ENCODE measurements around the gene UBFD1.
"Not testable (repeated sequence)": the region's sequence is repeated elsewhere in the genome, so short reads cannot be mapped to it uniquely, and the experiment has no call there.

UBFD1 gene

GRCh38 chr16:23567602-23568001, 10.1 kb downstream of the UBFD1 start:
- no peak for DNase-seq (ENCODE audit: low spot score)

DNA sequence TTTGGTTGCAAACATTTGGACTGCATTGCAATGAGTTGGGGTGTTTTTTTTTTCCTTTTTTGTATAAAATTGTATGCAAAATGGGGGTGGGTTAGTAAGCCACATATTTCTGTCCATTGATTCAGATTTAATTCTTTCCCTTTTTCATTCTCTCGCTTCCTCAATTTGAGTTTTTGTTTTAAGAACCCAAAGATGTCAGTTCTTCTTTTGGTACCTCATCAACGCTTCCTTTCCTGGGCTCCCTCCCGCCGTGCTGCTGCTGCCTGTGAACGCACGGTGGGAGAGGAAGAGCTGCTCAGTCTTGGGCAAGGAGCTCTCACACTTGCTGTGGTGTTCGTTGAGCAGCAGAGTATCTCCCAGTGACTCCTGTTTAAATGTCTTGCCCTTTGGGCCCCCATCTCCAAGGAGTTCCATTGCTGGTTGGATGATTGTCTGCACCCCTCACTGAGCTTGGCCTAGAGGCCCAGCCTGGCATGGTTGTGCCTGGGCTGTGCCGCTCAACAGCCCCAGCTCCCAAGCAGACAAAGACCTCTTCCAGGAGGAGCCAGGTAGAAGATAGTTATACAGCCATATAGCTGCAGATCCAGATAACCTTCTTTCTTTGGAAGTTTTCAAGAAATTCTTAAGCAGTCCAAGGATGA, 13.6 kb downstream of the UBFD1 start:
- DNase-seq (ENCODE audit: low spot score): no peak

GRCh38 chr16:23571895-23572294, 14.4 kb downstream of the UBFD1 start:
- DNase-seq (ENCODE audit: low spot score): no peak

DNA sequence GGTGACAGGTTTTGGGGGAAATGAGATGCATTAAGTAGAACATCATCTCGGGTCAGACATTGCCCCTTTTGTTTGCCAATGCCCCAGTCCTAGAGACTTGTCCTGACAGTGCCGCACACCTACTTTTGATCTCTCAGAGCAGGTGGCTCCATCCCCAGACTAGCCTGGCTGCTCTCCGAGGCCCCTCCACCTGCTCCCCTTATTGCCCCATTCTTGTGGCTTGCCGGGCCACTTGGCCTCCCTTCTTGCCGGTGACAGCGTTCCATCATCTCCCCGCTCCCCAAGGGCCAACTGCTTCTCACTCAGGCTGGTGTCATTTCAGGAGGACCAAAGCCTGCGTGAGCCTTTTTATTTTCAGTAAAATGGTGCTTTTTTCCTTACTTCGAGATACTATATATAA, 14.9 kb downstream of the UBFD1 start:
- DNase-seq (ENCODE audit: low spot score): no peak

DNA sequence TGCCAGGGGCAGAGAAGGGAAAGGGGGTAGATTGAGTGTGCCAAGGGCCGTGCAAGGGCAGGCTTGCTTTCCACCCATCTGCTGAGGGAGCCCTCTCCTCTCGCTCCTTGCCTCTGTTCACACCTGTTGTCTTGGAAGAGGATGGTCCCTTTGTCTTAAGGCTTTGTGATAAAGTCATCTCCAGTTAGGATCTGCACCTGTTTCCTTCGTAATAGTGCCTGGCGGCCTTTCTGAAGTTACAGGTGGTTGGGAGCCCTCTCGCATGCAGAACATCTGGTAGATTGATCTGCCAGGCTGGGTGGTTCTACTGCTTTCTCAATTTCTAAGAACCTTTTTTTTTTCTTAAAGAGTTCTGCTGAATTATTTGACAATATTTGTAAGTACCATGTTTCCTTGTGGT, 16.3 kb downstream of the UBFD1 start:
- no peak for DNase-seq (ENCODE audit: low spot score)

DNA sequence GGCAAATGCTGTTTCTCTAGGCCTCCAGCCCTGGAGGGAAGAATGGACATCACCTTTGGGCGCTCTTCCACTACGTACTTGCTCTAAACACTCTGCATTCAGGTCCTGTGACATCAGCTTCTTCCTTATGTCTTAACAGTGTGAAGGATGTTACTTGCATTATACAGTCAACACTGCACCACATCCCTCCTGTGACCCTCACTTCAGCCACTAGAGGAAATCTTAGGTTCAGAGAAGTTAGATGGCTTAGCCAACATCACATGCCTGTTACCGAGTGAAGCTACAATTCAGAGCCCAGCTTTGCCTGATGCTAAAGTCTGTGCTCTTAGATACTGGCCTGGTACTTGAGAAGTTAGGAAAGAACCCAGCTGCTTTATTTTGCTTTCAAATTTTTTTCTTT, 18.3 kb downstream of the UBFD1 start:
- no peak for DNase-seq (ENCODE audit: low spot score)

GRCh38 chr16:23577493-23577892, 20.0 kb downstream of the UBFD1 start:
- no peak for DNase-seq (ENCODE audit: low spot score)

DNA sequence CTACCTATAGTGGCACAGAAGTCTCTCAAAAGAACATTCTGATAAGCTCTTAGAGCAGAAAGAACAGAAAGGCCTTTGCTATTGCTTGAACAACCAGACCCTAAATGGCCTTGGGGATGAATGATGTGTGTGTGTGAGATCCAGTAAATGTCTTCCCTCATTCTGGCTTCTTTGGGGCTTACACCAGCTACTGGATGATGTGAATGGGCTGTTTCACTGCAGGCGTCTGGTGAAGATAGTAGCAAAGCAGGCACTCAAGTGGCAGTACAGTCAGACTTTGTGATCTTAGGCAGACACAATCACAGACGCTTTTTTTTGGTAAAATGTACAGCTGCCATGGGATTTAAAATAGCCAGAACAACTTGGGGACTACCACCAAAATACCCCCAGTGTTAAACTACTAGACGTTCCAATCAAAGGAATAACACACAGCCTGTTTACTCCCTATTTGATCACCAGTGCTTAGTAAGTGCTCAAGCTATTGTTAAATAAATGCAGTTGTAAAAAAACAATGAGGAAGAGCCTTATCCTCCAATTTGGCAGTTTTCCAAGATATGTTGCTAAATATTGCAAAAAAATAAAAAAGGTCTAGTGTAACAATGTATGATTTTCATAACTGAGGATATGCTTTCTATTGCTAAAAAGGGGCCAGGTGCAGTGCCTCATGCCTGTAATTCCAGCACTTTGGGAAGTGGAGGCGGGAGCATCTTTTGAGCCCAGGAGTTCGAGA, 20.7 kb downstream of the UBFD1 start:
- DNase-seq (ENCODE audit: low spot score): no peak

- DNase-seq (ENCODE audit: low spot score): no peak
Observed at GRCh38 chr16:23579371-23579770, 21.8 kb downstream of the UBFD1 start.

DNA sequence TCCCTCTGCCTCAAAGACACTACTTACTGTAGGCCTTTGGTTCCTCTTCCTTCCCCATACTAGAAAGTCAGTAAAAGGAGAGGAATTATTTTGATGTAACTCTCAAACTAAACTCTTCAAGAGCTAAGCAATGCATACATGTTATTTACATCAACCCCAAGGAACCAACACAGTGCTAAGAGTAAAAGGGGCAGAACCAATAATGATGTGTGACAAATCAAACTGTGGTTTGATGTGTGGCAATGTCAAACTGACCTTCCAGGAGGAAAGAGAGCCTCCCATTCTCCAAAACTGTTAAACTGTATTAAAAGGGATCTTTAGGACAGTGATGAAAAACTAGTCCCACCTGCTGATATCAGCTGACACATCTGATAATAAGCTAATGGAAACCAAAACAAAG, 22.9 kb downstream of the UBFD1 start:
- DNase-seq (ENCODE audit: low spot score): no peak

DNA sequence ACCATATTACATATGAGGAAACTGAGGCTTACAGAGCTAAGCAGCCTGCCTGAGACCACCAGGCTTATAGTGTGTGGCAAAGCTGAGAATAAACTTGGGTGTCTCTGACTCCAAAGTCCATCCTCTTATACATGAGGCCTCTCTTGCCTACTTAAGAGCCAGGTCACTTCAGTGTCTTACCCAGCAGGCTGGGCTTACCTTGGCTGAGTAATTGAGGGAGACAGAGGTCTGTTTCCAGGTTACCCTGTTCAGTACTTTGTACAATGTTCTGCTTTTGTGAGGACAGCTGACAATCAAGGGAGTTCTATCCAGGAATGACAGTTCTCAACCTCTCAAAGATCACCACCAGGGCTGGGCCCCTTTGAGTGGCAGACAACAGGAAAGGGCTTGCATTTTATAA, 24.2 kb downstream of the UBFD1 start:
- DNase-seq (ENCODE audit: low spot score): no peak

DNA sequence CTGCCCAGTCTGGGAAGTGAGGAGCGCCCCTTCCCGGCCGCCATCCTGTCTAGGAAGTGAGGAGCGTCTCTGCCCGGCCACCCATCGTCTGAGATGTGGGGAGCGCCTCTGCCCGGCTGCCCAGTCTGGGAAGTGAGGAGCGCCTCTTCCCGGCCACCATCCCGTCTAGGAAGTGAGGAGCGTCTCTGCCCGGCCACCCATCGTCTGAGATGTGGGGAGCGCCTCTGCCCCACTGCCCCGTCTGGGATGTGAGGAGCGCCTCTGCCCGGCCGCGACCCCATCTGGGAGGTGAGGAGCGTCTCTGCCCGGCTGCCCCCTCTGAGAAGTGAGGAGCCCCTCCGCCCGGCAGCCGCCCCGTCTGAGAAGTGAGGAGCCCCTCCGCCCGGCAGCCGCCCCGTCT, 25.7 kb downstream of the UBFD1 start:
- DNase-seq (ENCODE audit: low spot score): not testable (repeated sequence)

DNA sequence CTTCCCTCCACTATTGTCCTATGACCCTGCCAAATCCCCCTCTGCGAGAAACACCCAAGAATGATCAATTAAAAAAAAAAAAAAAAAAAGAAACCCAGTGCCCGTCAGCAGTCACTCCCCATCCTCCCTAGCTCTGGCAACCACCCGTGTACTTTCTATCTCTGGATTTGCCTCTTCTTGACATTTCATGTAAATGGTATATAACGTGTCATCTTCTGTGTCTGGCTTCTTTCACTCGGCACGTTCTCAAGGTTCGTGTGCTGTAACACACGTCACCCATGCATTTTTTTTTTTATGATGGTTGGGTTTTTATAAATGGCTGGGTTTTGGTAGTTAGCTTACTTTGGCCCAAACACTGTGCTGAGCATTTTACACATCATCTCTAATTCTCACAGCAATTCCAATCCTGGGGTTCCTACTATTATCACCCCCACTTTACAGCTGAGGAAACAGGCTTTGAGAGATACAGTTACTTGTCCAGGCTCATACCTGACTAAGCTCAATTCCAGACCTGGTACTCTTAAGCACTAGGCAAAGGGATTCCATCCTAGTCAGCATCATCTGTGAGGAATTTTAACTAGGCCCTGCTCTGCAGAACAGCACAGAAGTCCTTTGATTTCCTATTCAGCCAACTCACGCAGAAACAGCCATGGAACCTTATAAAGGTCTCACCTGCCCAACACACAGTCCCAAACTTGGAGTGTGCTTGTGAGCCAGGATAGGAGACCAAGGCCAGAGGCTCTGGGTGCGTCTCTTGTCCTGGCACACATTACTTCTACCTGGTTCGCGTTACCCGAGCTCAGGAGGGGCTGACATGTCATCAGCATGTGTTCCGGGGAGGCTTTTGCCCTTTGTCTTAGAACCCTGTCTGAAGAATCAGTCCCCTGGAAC, 26.9 kb downstream of the UBFD1 start:
- DNase-seq (ENCODE audit: low spot score): no peak

GRCh38 chr16:23587726-23588125, 30.2 kb downstream of the UBFD1 start:
- DNase-seq (ENCODE audit: low spot score): no peak

- no peak for DNase-seq (ENCODE audit: low spot score)
Observed at GRCh38 chr16:23590181-23590580, 32.7 kb downstream of the UBFD1 start.

DNA sequence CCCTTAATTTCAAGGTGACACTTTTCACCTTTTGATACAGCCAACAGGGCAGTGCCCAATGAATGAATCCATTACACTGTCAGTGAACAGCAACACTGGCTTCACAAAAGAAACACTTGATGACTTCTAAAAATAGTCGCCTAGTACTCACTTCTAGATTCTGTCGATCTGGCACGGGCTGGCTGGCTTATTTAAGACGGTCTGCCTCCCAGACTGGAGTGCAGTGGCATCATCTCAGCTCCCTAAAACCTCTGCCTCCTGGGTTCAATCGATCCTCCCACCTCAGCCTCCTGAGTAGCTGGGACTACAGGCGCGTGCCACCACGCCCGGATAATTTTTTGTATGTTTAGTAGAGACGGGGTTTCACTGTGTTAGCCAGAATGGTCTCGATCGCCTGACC, 36.7 kb downstream of the UBFD1 start:
- no peak for DNase-seq (ENCODE audit: low spot score)

GRCh38 chr16:23595246-23595950, 37.9 kb downstream of the UBFD1 start:
- DNase-seq (ENCODE audit: low spot score): no peak

- peak; percentile 96 for DNase-seq (ENCODE audit: low spot score)
Observed at GRCh38 chr16:23595951-23596720, 38.6 kb downstream of the UBFD1 start, which contains the start of gene NDUFAB1. Gene NDUFAB1, minus strand, starts transcription at chr16:23596316. Its CDS starts 26 bp downstream, at chr16:23596290.

GRCh38 chr16:23597003-23597756, 39.7 kb downstream of the UBFD1 start:
- DNase-seq (ENCODE audit: low spot score): peak; percentile 26

GRCh38 chr16:23607726-23608125, 50.2 kb downstream of the UBFD1 start:
- no peak for DNase-seq (ENCODE audit: low spot score)

DNA sequence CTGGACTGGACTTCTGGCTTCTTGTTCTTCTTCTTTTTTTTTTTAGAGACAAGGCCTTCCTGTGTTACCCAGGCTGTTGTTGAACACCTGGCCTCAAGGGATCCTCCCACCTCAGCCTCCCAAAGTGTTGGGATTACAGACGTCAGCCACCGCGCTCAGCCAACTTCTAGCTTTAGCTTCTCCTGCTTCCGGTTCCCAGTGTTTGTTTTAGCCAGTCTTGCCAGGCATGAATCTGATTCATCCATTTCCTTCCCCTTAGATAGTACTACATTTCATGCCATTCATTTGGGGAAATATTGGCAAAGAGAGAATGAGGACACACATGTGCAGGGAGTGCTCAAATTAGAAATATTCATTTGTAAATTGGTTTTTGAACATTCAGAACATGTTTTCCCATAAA, 50.7 kb downstream of the UBFD1 start:
- no peak for DNase-seq (ENCODE audit: low spot score)
